ENCODE results near the gene HS1BP3. TPM values are rescaled to one million over a fixed set of nuclear protein-coding genes. Genes with fewer than 3 reads are reported as not detected.

HS1BP3 gene
- total and polyA plus RNA-seq, 2 of the 13 experiments (the other 11 are each of a cell fraction or from before 2014, with no cell fraction given), result 15.2 to 22.0 TPM

DNA sequence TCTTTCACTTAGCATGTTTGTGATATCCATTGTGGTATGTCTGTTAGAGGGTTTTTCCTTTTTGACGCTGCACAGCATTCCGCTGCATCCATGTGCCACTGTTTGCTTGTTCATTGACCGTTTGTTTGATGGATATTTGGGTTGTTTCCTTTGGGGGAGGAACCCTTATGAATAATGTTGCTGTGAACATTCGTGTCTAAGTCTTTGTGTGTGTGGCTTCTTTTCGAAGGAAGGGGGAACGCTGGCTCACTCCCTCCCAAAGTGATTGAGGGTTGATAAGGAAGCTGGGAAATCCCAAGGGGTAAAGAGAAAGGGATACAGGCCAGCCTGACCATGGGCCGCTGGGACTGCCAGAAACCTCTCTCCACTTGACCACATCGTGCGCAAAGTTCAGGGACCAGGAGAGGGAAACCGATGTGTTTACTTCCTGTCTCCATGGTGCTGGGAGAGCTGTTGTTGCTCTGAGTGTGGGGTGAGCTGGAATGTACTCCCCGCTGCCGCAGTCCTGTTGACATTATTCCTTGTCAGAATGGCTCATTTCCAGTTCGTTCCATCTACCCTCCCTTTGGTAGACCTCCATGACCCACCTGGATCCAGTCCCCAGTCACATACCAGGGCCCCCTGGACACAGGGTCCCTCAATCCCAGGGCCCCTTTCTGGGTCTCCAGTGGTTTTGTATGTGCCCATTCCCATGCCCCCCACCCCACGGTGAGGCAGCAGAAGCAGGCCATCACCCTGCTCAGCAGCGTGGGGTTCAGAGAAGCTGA is 39.6 kb downstream of the HS1BP3 start (continued):
- TF ChIP-seq ZFYVE20 (CRISPR knock-in tag; IDR thresholded peaks at IDR 0.05; ENCODE audit: borderline replicate concordance, low read depth) (no peak), ZNF713 (CRISPR knock-in tag; IDR thresholded peaks at IDR 0.05) (no peak), NFIC (IDR thresholded peaks at IDR 0.05; ENCODE audit: low read length) (peak; percentile 78; the same call in 1 of the 2 replicates), ZSCAN30 (CRISPR knock-in tag; IDR thresholded peaks at IDR 0.05) (peak; percentile 89), CAMTA2 (CRISPR knock-in tag; IDR thresholded peaks at IDR 0.05; ENCODE audit: borderline replicate concordance) (no peak), ZNF850 (CRISPR knock-in tag; conservative IDR thresholded peaks at IDR 0.05) (no peak), ZNF563 (CRISPR knock-in tag; IDR thresholded peaks at IDR 0.05) (0 out of 2 replicates have a peak, but pooled peaks have one; percentile 28), YEATS4 (CRISPR knock-in tag; IDR thresholded peaks at IDR 0.05; ENCODE audit: borderline replicate concordance) (peak; percentile 89; the same call in 1 of the 2 replicates), KLF15 (CRISPR knock-in tag; IDR thresholded peaks at IDR 0.05; ENCODE audit: borderline replicate concordance) (no peak), NFRKB (IDR thresholded peaks at IDR 0.05) (no peak), TEAD3 (CRISPR knock-in tag; optimal IDR thresholded peaks at IDR 0.05; ENCODE audit: borderline replicate concordance) (peak; percentile 99), ZNF136 (CRISPR knock-in tag; IDR thresholded peaks at IDR 0.05; ENCODE audit: low read depth) (peak; percentile 85), ZNF292 (CRISPR knock-in tag; IDR thresholded peaks at IDR 0.05; ENCODE audit: borderline replicate concordance, low read depth) (peak; percentile 97), STAT5B (CRISPR knock-in tag; IDR thresholded peaks at IDR 0.05) (no peak), RNF2 (conservative IDR thresholded peaks at IDR 0.05; ENCODE audit: low read depth) (peak; percentile 84; the same call in 1 of the 2 replicates), FOXA3 (CRISPR knock-in tag; IDR thresholded peaks at IDR 0.05) (peak; percentile 97), ZNF260 (CRISPR knock-in tag; IDR thresholded peaks at IDR 0.05; ENCODE audit: borderline replicate concordance, low read depth) (no peak), STAG1 (CRISPR knock-in tag; IDR thresholded peaks at IDR 0.05) (peak; percentile 42), TAF1 (CRISPR knock-in tag; IDR thresholded peaks at IDR 0.05) (peak; percentile 71; the same call in 1 of the 2 replicates), MYC (CRISPR knock-in tag; IDR thresholded peaks at IDR 0.05; ENCODE audit: borderline replicate concordance) (peak; percentile 85)
- TF ChIP-seq, protein P1, sequence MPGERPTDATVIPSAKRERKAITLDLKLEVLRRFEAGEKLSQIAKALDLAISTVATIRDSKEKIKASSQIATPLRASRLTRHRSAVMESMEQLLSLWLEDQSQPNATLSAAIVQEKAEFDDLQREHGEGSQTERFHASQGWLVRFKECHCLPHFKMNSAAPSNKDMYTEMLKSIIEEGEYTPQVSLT (CRISPR knock-in tag; IDR thresholded peaks at IDR 0.05; ENCODE audit: borderline replicate concordance, low read depth), result peak; percentile 90
- TF ChIP-seq, protein P2, sequence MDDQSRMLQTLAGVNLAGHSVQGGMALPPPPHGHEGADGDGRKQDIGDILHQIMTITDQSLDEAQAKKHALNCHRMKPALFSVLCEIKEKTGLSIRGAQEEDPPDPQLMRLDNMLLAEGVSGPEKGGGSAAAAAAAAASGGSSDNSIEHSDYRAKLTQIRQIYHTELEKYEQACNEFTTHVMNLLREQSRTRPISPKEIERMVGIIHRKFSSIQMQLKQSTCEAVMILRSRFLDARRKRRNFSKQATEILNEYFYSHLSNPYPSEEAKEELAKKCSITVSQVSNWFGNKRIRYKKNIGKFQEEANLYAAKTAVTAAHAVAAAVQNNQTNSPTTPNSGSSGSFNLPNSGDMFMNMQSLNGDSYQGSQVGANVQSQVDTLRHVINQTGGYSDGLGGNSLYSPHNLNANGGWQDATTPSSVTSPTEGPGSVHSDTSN (CRISPR knock-in tag; IDR thresholded peaks at IDR 0.05; ENCODE audit: borderline replicate concordance), result no peak
- TF ChIP-seq, protein P3, sequence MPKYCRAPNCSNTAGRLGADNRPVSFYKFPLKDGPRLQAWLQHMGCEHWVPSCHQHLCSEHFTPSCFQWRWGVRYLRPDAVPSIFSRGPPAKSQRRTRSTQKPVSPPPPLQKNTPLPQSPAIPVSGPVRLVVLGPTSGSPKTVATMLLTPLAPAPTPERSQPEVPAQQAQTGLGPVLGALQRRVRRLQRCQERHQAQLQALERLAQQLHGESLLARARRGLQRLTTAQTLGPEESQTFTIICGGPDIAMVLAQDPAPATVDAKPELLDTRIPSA (CRISPR knock-in tag; IDR thresholded peaks at IDR 0.05; ENCODE audit: borderline replicate concordance), result no peak
- TF ChIP-seq, protein P4, sequence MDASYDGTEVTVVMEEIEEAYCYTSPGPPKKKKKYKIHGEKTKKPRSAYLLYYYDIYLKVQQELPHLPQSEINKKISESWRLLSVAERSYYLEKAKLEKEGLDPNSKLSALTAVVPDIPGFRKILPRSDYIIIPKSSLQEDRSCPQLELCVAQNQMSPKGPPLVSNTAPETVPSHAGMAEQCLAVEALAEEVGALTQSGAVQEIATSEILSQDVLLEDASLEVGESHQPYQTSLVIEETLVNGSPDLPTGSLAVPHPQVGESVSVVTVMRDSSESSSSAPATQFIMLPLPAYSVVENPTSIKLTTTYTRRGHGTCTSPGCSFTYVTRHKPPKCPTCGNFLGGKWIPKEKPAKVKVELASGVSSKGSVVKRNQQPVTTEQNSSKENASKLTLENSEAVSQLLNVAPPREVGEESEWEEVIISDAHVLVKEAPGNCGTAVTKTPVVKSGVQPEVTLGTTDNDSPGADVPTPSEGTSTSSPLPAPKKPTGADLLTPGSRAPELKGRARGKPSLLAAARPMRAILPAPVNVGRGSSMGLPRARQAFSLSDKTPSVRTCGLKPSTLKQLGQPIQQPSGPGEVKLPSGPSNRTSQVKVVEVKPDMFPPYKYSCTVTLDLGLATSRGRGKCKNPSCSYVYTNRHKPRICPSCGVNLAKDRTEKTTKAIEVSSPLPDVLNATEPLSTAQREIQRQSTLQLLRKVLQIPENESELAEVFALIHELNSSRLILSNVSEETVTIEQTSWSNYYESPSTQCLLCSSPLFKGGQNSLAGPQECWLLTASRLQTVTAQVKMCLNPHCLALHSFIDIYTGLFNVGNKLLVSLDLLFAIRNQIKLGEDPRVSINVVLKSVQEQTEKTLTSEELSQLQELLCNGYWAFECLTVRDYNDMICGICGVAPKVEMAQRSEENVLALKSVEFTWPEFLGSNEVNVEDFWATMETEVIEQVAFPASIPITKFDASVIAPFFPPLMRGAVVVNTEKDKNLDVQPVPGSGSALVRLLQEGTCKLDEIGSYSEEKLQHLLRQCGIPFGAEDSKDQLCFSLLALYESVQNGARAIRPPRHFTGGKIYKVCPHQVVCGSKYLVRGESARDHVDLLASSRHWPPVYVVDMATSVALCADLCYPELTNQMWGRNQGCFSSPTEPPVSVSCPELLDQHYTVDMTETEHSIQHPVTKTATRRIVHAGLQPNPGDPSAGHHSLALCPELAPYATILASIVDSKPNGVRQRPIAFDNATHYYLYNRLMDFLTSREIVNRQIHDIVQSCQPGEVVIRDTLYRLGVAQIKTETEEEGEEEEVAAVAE (CRISPR knock-in tag; IDR thresholded peaks at IDR 0.05; ENCODE audit: borderline replicate concordance), result peak; percentile 83

Data from HepG2 (cell line).